WTC11 (cell line): ENCODE measurements around the gene ARHGAP6. TPM values are rescaled to one million over a fixed set of nuclear protein-coding genes. Genes with fewer than 3 reads are reported as not detected.

Experiments used
- ATAC-seq: fragments of 200-7000 bp; cut with Tn5 transposase; 2 replicates; pipeline ENCODE4 v1.10.0; 2021; ENCODE audit warnings: mild to moderate bottlenecking, moderate library complexity
- CTCF ChIA-PET: fragments of 300-600 bp; sonication (Branson Sonifier 250); formaldehyde crosslinking; loops from one replicate; lab custom pipeline; 2021; ENCODE audit warnings: antibody characterized with exemption; lab: Charles Lee
- POLR2A ChIA-PET: fragments of 350-600 bp; sonication (Branson Sonifier 250); formaldehyde crosslinking; loops from one replicate; lab custom pipeline; 2021; ENCODE audit warnings: antibody characterized with exemption; lab: Charles Lee
- DNase-seq: peaks from one replicate; pipeline ENCODE4 v3.0.0; 2021; ENCODE audit warnings: low spot score
- H3K27ac Mint-ChIP-seq: 2 replicates; pipeline ENCODE4 v1.8.0; 2021; ENCODE audit warnings: mixed read lengths
- H3K27me3 Mint-ChIP-seq: 2 replicates; pipeline ENCODE4 v1.8.0; 2021; ENCODE audit warnings: low read depth, mild to moderate bottlenecking, moderate library complexity, mixed read lengths
- H3K36me3 Mint-ChIP-seq: 2 replicates; pipeline ENCODE4 v1.8.0; 2021; ENCODE audit warnings: mixed read lengths
- H3K4me1 Mint-ChIP-seq: 2 replicates; pipeline ENCODE4 v1.8.0; 2022; ENCODE audit warnings: mixed read lengths
- H3K4me3 Mint-ChIP-seq: 2 replicates; pipeline ENCODE4 v1.8.0; 2021; ENCODE audit warnings: mild to moderate bottlenecking, moderate library complexity, mixed read lengths
- H3K9me3 Mint-ChIP-seq: 2 replicates; pipeline ENCODE4 v1.8.0; 2021; ENCODE audit warnings: mixed read lengths
- ARID4B ChIP-seq: sonication (generic); formaldehyde crosslinking; IDR thresholded peaks from 2 replicates; pipeline ENCODE4 v1.8.0; 2023; ENCODE audit warnings: missing genetic modification reagents, mild to moderate bottlenecking, borderline replicate concordance
- CBFB ChIP-seq: sonication (generic); formaldehyde crosslinking; IDR thresholded peaks from 2 replicates; pipeline ENCODE4 v1.8.1; 2022; ENCODE audit warnings: mild to moderate bottlenecking, low read depth, missing genetic modification reagents
- CREM ChIP-seq: sonication (generic); formaldehyde crosslinking; IDR thresholded peaks from 2 replicates; pipeline ENCODE4 v1.8.1; 2022; ENCODE audit warnings: mild to moderate bottlenecking, missing genetic modification reagents, moderate library complexity
- FOXP1 ChIP-seq: sonication (generic); formaldehyde crosslinking; IDR thresholded peaks from 2 replicates; pipeline ENCODE4 v1.8.0; 2022; ENCODE audit warnings: missing genetic modification reagents, mild to moderate bottlenecking, moderate library complexity, borderline replicate concordance
- IRF2 ChIP-seq: sonication (generic); formaldehyde crosslinking; IDR thresholded peaks from 2 replicates; pipeline ENCODE4 v1.8.0; 2022; ENCODE audit warnings: low read depth, missing genetic modification reagents, borderline replicate concordance
- JAZF1 ChIP-seq: fragments of 250-450 bp; sonication (Bioruptor Pico); IDR thresholded peaks from 2 replicates; pipeline ENCODE4 v1.9.0; 2021; ENCODE audit warnings: moderate library complexity, mild to moderate bottlenecking, inconsistent platforms
- NFYB ChIP-seq: sonication (generic); formaldehyde crosslinking; conservative IDR thresholded peaks from 2 replicates; pipeline ENCODE4 v1.8.0; 2022; ENCODE audit warnings: low read depth, missing genetic modification reagents
- OVOL2 ChIP-seq: fragments of 250-450 bp; sonication (Bioruptor Pico); IDR thresholded peaks from 2 replicates; pipeline ENCODE4 v1.9.0; 2021; ENCODE audit warnings: mild to moderate bottlenecking, borderline replicate concordance
- PRRX2 ChIP-seq: fragments of 250-450 bp; sonication (Bioruptor Pico); IDR thresholded peaks from 2 replicates; pipeline ENCODE4 v1.8.0; 2021; ENCODE audit warnings: mild to moderate bottlenecking
- RELA ChIP-seq: sonication (generic); formaldehyde crosslinking; IDR thresholded peaks from 2 replicates; pipeline ENCODE4 v1.8.1; 2022; ENCODE audit warnings: missing genetic modification reagents, mild to moderate bottlenecking, borderline replicate concordance
- SMAD4 ChIP-seq: sonication (generic); formaldehyde crosslinking; IDR thresholded peaks from 2 replicates; pipeline ENCODE4 v1.8.0; 2022; ENCODE audit warnings: mild to moderate bottlenecking, missing genetic modification reagents
- SP1 ChIP-seq: sonication (generic); formaldehyde crosslinking; conservative IDR thresholded peaks from 2 replicates; pipeline ENCODE4 v1.8.1; 2022; ENCODE audit warnings: missing genetic modification reagents
- ZNF138 ChIP-seq: sonication (generic); formaldehyde crosslinking; conservative IDR thresholded peaks from 2 replicates; pipeline ENCODE4 v1.8.1; 2022; ENCODE audit warnings: mild to moderate bottlenecking, moderate library complexity, missing genetic modification reagents
- ZNF232 ChIP-seq: sonication (generic); formaldehyde crosslinking; IDR thresholded peaks from 2 replicates; pipeline ENCODE4 v1.8.0; 2022; ENCODE audit warnings: mild to moderate bottlenecking, missing genetic modification reagents
- ZNF396 ChIP-seq: fragments of 250-450 bp; sonication (Bioruptor Pico); IDR thresholded peaks from 2 replicates; pipeline ENCODE4 v1.8.0; 2021; ENCODE audit warnings: mild to moderate bottlenecking, moderate library complexity, borderline replicate concordance
- total RNA-seq: library from RNA; stranded (reverse); gene quantifications from 3 replicates; pipeline ENCODE4 v1.2.3, GENCODE V29; 2021
- TF ChIP-seq, protein P1 (sequence below): sonication (generic); formaldehyde crosslinking; IDR thresholded peaks from 2 replicates; pipeline ENCODE4 v1.8.1; 2022; ENCODE audit warnings: mild to moderate bottlenecking, moderate library complexity, missing genetic modification reagents
- TF ChIP-seq, protein P2 (sequence below): sonication (generic); formaldehyde crosslinking; IDR thresholded peaks from 2 replicates; pipeline ENCODE4 v1.8.1; 2023; ENCODE audit warnings: mild to moderate bottlenecking, missing genetic modification reagents, moderate library complexity

The ARHGAP6 gene
- total RNA-seq, 1 experiment from 2014 or later = 1.0 TPM

- H3K4me1 Mint-ChIP-seq = peaks cover 7% of the 10 kb centered on the region
- H3K27ac Mint-ChIP-seq = no peak overlapping the region
- no peak for TF ChIP-seq ZNF232 (CRISPR knock-in tag)
- no peak for TF ChIP-seq OVOL2
- TF ChIP-seq IRF2 (CRISPR knock-in tag) = no peak
- TF ChIP-seq RELA = no peak
- no peak for TF ChIP-seq SMAD4
- no peak for TF ChIP-seq ARID4B
- TF ChIP-seq SP1 (CRISPR knock-in tag) = no peak
- TF ChIP-seq CBFB = no peak
- no peak for TF ChIP-seq ZNF396 (CRISPR knock-in tag)
- TF ChIP-seq, protein P1, sequence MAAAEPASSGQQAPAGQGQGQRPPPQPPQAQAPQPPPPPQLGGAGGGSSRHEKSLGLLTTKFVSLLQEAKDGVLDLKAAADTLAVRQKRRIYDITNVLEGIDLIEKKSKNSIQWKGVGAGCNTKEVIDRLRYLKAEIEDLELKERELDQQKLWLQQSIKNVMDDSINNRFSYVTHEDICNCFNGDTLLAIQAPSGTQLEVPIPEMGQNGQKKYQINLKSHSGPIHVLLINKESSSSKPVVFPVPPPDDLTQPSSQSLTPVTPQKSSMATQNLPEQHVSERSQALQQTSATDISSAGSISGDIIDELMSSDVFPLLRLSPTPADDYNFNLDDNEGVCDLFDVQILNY (CRISPR knock-in tag) = no peak
- no peak for TF ChIP-seq ZNF138 (CRISPR knock-in tag)
- TF ChIP-seq FOXP1 (CRISPR knock-in tag) = no peak
- no peak for TF ChIP-seq PRRX2 (CRISPR knock-in tag)
- no peak for TF ChIP-seq NFYB (CRISPR knock-in tag)
- ChIA-PET POLR2A (no interaction called here), CTCF (no interaction called here)
- no peaks in the 10 kb centered on the region for H3K27me3 Mint-ChIP-seq
- no peaks in the 10 kb centered on the region for H3K9me3 Mint-ChIP-seq
- DNase-seq = no peak
- H3K4me3 Mint-ChIP-seq = no peak overlapping the region
- H3K36me3 Mint-ChIP-seq = peaks cover 5% of the 10 kb centered on the region; the same call in 1 of the 2 replicates
- no peak for ATAC-seq
Measured at GRCh38 chrX:11103751-11104150, 562.0 kb downstream of the ARHGAP6 start.

DNA sequence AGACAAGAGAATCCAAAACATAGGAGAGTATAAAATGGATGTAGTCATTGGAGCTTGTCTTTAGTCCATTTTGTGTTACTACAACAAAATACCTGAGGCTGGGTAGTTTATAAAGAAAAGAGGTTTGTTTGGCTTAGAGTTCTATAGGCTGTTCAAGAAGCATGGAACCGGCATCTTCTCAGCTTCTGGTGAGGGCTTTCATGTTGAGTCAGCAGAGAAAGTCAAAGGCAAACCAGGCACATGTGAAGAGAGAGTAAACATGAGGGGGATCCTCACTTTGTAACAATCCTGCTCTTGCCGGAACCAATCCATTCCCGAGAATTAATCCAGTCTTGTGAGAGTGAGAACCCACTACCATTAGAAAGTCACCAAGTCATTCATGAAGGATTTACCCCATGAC lies 562.7 kb downstream of the ARHGAP6 start:
- H3K4me1 Mint-ChIP-seq = peaks cover 7% of the 10 kb centered on the region
- H3K27ac Mint-ChIP-seq = no peak overlapping the region
- ATAC-seq = no peak

More for the DNA sequence above, 562.7 kb downstream of the ARHGAP6 start:
- DNase-seq = no peak
- H3K27me3 Mint-ChIP-seq = no peaks in the 10 kb centered on the region
- TF ChIP-seq ZNF396 (CRISPR knock-in tag) (no peak), CREM (no peak), ARID4B (no peak), JAZF1 (no peak)
- TF ChIP-seq, protein P2, sequence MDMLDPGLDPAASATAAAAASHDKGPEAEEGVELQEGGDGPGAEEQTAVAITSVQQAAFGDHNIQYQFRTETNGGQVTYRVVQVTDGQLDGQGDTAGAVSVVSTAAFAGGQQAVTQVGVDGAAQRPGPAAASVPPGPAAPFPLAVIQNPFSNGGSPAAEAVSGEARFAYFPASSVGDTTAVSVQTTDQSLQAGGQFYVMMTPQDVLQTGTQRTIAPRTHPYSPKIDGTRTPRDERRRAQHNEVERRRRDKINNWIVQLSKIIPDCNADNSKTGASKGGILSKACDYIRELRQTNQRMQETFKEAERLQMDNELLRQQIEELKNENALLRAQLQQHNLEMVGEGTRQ (CRISPR knock-in tag) = no peak
- TF ChIP-seq, all 79 proteins: peak for 0
- H3K36me3 Mint-ChIP-seq = peaks cover 5% of the 10 kb centered on the region; the same call in 1 of the 2 replicates
- POLR2A ChIA-PET = no interaction called here
- no peaks in the 10 kb centered on the region for H3K9me3 Mint-ChIP-seq
- CTCF ChIA-PET = no interaction called here
- H3K4me3 Mint-ChIP-seq = no peak overlapping the region
